Raji (cell line): ENCODE data around the gene DCLK1.

Experiments used
- POLR2A ChIP-seq: IDR thresholded peaks from 2 replicates; pipeline ENCODE4 v1.6.1; 2011; ENCODE audit warnings: low read depth, low read length, control low read depth; ENCODE audit not compliant: insufficient read depth

DCLK1 gene

GRCh38 chr13:35871561-35871960 lies 259.6 kb downstream of the DCLK1 start:
- TF ChIP-seq POLR2A = no peak

- no peak for TF ChIP-seq POLR2A
Measured at GRCh38 chr13:35866801-35867200, 264.4 kb downstream of the DCLK1 start.

GRCh38 chr13:35865341-35866240 lies 265.6 kb downstream of the DCLK1 start:
- no peak for TF ChIP-seq POLR2A

- TF ChIP-seq POLR2A = no peak
Measured at GRCh38 chr13:35860661-35861060, 270.5 kb downstream of the DCLK1 start.

- no peak for TF ChIP-seq POLR2A
Measured at GRCh38 chr13:35859981-35860380, 271.2 kb downstream of the DCLK1 start.

GRCh38 chr13:35858665-35859064 lies 272.5 kb downstream of the DCLK1 start:
- no peak for TF ChIP-seq POLR2A

- TF ChIP-seq POLR2A = no peak
Measured at GRCh38 chr13:35857769-35858168, 273.4 kb downstream of the DCLK1 start.

- TF ChIP-seq POLR2A = no peak
Measured at GRCh38 chr13:35856721-35857364, 274.3 kb downstream of the DCLK1 start.

- TF ChIP-seq POLR2A = no peak
Measured at GRCh38 chr13:35856084-35856483, 275.1 kb downstream of the DCLK1 start.

GRCh38 chr13:35855531-35856019 lies 275.6 kb downstream of the DCLK1 start:
- no peak for TF ChIP-seq POLR2A

GRCh38 chr13:35854286-35854685 lies 276.9 kb downstream of the DCLK1 start:
- TF ChIP-seq POLR2A = no peak

- no peak for TF ChIP-seq POLR2A
Measured at GRCh38 chr13:35851881-35852280, 279.3 kb downstream of the DCLK1 start.

GRCh38 chr13:35851356-35851755 lies 279.8 kb downstream of the DCLK1 start:
- TF ChIP-seq POLR2A = no peak

- no peak for TF ChIP-seq POLR2A
Measured at GRCh38 chr13:35850569-35850968, 280.6 kb downstream of the DCLK1 start.

- no peak for TF ChIP-seq POLR2A
Measured at GRCh38 chr13:35849256-35849644, 281.9 kb downstream of the DCLK1 start.

- TF ChIP-seq POLR2A = no peak
Measured at GRCh38 chr13:35848336-35849255, 282.6 kb downstream of the DCLK1 start.

GRCh38 chr13:35843272-35843671 lies 287.9 kb downstream of the DCLK1 start:
- no peak for TF ChIP-seq POLR2A
